ENCODE data around the gene PPP3R2. TPM values are rescaled to one million over a fixed set of nuclear protein-coding genes. Genes with fewer than 3 reads are reported as not detected.

Gene PPP3R2
- total RNA-seq, 2 experiments from 2014 or later: not detected

DNA sequence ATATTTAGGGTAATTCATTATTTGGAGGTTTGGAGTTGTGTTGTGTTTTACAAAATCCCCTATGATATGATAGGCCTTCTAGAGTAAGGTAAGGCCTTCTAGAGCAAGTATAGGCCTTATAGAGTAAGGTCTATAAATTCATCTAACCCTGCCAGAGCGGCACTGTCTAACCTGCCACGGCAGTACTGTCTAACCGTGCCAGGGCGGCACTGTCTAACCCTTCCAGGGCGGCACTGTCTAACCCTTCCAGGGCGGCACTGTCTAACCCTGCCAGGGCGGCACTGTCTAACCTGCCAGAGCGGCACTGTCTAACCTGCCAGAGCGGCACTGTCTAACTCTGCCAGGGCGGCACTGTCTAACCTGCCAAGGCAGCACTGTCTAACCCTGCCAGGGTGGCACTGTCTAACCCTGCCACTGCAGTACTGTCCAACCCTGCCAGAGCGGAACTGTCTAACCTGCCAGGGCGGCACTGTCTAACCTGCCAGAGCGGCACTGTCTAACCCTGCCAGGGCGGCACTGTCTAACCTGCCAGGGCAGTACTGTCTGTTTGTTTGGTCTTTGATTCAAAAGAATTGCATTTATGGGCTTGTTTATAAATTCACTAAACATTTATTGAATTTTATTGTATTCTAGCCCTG lies 51.6 kb downstream of the PPP3R2 start:
- H3K9me3 ChIP-seq (ENCODE audit: control insufficient read depth in 1 of 2, insufficient read depth in 1 of 2, low read length in 2 of 2): no peaks in the 10 kb centered on the region
- H3K27me3 ChIP-seq (ENCODE audit: control insufficient read depth in 1 of 2, insufficient read depth in 2 of 2, low read length in 2 of 2): no peaks in the 10 kb centered on the region
- DNase-seq: no peak
- no peak for ATAC-seq (ENCODE audit: poor library complexity)
- H3K36me3 ChIP-seq (ENCODE audit: insufficient read depth, low read length): peaks cover 87% of the 10 kb centered on the region
- no peak overlapping the region for H3K4me3 ChIP-seq (ENCODE audit: low read length)
- Mint-ChIP-seq H3K4me3 (no peak overlapping the region), H3K27me3 (no peaks in the 10 kb centered on the region), H3K36me3 (ENCODE audit: low read depth) (peaks cover 63% of the 10 kb centered on the region), H3K4me1 (ENCODE audit: low read depth) (no peaks in the 10 kb centered on the region), H3K9me3 (no peaks in the 10 kb centered on the region), H3K27ac (no peak overlapping the region)
- POLR2A ChIA-PET: no interaction called here
- H3K27ac ChIP-seq (ENCODE audit: low read depth in 1 of 2, low read length in 2 of 2): no peak overlapping the region
- H3K4me1 ChIP-seq (ENCODE audit: insufficient read depth, low read length): no peaks in the 10 kb centered on the region
- CTCF ChIA-PET: no interaction called here
- intact Hi-C loops (cut with DNase I, micrococcal nuclease): no loop called here
- TF ChIP-seq, protein P1, sequence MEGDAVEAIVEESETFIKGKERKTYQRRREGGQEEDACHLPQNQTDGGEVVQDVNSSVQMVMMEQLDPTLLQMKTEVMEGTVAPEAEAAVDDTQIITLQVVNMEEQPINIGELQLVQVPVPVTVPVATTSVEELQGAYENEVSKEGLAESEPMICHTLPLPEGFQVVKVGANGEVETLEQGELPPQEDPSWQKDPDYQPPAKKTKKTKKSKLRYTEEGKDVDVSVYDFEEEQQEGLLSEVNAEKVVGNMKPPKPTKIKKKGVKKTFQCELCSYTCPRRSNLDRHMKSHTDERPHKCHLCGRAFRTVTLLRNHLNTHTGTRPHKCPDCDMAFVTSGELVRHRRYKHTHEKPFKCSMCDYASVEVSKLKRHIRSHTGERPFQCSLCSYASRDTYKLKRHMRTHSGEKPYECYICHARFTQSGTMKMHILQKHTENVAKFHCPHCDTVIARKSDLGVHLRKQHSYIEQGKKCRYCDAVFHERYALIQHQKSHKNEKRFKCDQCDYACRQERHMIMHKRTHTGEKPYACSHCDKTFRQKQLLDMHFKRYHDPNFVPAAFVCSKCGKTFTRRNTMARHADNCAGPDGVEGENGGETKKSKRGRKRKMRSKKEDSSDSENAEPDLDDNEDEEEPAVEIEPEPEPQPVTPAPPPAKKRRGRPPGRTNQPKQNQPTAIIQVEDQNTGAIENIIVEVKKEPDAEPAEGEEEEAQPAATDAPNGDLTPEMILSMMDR (IDR thresholded peaks at IDR 0.05): no peak

Other genes with a start within 250 kb of the PPP3R2 start
- gene BAAT, start 210.0 kb downstream of the PPP3R2 start, total RNA-seq: not detected
- gene MRPL50, start 196.4 kb downstream of the PPP3R2 start, total RNA-seq: 1 to 10 TPM; 5.9 to 6.1 TPM
- gene ZNF189, start 196.1 kb downstream of the PPP3R2 start, total RNA-seq: 1 to 10 TPM; 5.0 to 5.3 TPM
- gene ALDOB, start 159.2 kb downstream of the PPP3R2 start, total RNA-seq: not detected
- 10 to 100 TPM; 26.9 to 27.6 TPM for gene RNF20, start 61.1 kb downstream of the PPP3R2 start, total RNA-seq
- under 1 TPM in 1 of 2 experiments, not detected in 1; 0.03 TPM for gene GRIN3A, start 143.7 kb upstream of the PPP3R2 start, total RNA-seq